GM19397 (cell line): ENCODE measurements around the gene DOCK8.
"Not testable (repeated sequence)": the region's sequence is repeated elsewhere in the genome, so short reads cannot be mapped to it uniquely, and the experiment has no call there.

Source experiments
- ATAC-seq: cut with Tn5 transposase; IDR thresholded peaks from one replicate; pipeline ENCODE4 v1.9.1; 2021; ENCODE audit warnings: mild to moderate bottlenecking, moderate library complexity; ENCODE audit not compliant: unreplicated experiment

The DOCK8 gene

DNA sequence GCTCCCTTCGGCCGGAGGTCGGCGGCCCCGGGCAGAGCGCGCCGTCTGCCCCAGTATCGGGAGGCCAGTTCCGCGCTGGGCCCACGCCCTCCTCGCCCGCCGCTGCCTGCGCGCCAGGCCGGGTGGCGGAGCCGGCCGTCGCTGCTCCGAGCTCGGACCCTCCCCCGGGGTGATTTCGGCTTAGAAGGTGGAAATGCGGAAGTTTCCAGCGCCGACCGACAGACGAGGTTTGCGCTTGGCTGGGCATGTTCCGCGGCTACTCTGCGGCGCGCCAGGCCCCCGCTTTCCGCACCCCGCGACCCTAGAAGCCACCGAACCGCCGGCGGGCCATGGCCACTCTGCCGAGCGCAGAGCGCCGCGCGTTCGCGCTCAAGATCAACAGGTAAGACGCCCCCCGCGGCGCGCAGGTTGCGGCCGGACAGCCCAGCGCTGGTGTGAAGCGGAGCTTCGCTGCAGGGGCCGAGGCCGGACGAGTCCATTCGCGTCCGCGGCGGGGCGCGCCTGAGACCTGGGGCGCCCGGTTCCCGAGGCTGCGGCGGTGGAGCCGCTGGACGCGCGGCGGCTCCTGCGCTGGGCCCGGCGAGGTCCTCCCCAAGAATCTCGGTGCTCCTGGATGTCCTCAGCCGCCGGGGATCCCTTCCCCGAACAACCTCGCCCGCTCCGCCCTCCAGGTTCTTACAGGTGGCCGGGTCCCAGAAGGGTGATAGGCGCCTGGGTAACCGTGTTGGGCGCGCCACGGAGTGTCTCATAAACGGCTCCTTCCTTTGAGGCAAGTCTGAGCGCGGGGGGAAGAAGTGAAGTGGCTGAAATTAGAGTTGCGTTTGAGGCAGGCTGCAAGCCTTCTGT, at the start of gene DOCK8:
Gene DOCK8 (plus strand): TSS at position 218 of the 846 bp plus-strand sequence. CDS start 112 bp downstream, at position 330.
- ATAC-seq = peak; percentile 83

- not testable (repeated sequence) for ATAC-seq
These were observed 44.9 kb upstream of the DOCK8 start for GRCh38 chr9:169757-170156.

DNA sequence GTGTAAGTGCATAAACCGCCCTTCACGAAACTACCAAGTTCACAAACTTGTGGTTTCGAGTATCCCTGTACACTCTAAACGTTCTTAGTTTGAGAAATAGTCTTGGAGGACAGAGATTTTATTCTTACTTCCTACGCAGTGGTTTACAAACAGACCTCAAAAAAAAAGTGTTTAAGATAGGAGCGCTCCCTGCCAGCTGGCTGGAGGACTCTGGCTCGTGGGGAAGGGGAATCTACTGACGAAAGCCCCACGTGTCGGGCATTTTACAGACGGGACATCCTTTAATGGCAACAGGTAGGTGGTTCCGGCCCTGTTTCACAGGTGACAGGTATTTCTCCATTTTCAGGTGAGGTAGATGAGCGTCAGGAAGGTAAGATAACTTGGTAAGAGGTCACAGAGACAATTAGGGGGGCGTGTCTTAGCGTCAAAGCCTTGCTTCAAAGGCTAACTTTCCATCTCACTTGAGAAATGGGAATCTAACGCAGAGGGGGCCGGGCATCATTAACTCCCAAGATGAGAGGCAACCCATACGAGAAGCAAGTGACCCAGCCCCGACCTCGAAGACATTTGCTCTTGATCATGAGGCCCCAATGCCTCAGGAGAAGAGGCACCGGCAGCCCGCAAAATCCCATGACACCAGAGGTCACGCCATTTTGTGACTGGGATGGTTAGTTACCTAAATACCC, 36.4 kb upstream of the DOCK8 start:
- not testable (repeated sequence) for ATAC-seq

- ATAC-seq = not testable (repeated sequence)
These were observed 35.7 kb upstream of the DOCK8 start, which contains the start of gene ZNG1A for GRCh38 chr9:178970-179383. TSS of gene ZNG1A (minus strand) at chr9:179056. CDS start at chr9:178969, 87 bp downstream.

- ATAC-seq = not testable (repeated sequence)
These were observed 15.1 kb upstream of the DOCK8 start for GRCh38 chr9:199601-200000.

DNA sequence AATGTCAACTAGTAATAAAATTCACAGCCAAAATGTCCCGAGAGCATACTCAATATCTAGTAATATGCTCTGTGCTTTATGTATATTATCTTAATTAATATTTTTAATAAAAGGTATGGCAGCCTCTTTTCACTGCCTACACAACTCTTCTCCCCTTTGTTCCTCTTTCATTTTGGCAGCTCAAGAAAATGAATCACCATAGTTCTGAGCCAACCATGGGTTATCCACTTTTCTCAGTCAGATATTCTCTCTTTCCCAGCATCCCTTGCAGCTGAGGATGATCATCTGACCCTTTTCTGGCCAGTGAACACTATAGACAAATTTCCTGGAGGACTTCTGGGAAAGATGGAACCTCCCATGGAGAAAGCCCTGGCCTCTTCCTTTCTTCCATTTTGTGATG, 8.2 kb upstream of the DOCK8 start:
- no peak for ATAC-seq

GRCh38 chr9:209143-209758, 5.4 kb upstream of the DOCK8 start:
- ATAC-seq = no peak

DNA sequence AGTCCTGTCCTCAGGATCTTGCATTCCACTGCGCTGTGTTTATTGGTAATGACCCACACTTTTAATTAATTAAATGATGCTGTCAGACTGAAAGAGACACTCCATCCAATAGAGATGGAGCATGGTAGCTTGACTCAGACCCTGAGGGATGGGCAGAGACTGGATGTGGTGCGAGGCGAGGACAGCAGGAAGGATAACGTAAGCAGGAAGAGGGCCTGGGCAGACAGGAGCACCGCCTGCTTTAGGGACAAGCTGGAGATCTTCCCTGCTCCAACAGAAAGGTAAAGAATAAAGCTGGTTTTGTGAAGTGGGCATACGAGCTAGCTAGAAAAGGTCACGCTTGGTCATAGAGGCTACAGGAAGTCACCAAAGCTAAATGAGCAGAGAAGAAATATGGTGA, 3.6 kb upstream of the DOCK8 start:
- ATAC-seq = no peak

DNA sequence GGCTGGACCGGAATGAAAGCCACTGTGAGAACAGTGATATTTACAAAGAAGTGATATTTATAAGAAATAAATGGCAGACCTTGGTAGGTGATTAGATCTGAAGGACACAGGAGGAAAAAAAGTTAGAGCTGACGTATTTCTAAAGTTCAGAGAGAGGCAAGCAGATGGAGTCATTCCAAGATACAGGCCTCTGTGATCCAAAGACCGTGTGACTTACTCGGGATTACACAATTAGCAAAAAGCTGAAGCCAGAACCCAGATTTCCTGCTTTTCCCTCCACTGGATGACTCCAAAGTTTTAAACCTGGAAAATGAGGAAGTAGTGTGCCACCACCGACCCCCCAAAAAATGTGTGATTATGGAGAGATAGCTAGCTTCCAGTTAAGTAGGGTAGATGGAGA, 3.1 kb upstream of the DOCK8 start:
- no peak for ATAC-seq

- no peak for ATAC-seq
These were observed 2.4 kb upstream of the DOCK8 start for GRCh38 chr9:212297-212696.

- ATAC-seq = not testable (repeated sequence)
These were observed 764 bp upstream of the DOCK8 start for GRCh38 chr9:213901-214300.

DNA sequence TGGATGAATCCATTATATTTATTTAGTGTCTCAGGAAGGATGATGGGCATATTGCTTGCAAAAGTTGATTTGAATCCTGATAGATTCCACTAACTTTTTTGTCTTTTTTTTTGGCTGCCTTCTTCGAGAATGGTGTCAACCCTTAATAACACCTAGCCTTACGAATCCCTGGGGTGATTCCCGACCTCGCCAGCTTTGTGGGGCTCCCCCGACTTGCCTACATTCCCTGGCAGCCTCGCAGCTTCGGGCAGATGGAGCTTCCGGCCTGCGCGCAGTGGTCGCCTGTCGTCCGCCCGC, 366 bp upstream of the DOCK8 start:
- no peak for ATAC-seq

- no peak for ATAC-seq
These were observed 1.0 kb downstream of the DOCK8 start for GRCh38 chr9:215631-216155.

DNA sequence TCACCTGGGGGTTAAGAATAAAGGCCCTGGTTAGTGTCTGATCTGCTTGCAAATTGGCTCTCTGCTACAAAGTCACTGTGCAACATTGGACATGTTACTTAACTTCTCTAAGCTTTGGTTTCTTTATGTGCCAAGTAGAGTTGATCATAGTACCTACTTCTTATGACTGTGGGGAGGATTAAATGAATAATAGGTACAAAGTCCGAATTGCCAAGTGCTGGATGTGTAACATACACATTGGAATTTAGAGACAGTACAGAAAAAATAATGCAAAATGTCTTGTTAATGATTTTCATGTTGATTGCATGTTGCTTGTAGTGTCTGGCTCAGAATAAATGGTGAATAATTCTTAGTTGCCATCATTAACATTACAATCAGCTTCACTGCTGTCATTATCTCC, 2.2 kb downstream of the DOCK8 start:
- no peak for ATAC-seq

DNA sequence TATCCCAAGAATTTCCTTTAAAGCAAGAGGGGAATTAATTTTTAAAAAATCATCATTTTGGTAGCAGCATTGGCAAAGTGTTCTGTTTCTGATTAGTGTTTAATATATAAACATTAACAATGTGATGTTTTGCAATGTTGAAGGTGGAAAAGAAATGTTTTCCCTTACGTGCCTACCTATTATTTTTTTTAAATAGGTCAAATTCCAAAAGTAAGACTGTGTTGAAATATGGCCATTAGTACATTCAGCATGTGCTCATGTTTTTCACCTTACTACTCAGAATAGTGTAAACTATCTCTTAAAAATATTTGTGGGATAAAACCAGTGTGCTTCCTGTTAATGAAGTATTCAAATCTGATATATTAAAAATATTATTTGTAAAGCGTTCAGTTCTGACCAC, 3.3 kb downstream of the DOCK8 start:
- no peak for ATAC-seq

GRCh38 chr9:219036-219435, 4.4 kb downstream of the DOCK8 start:
- not testable (repeated sequence) for ATAC-seq

GRCh38 chr9:219670-220365, 5.2 kb downstream of the DOCK8 start:
- no peak for ATAC-seq

- ATAC-seq = no peak
These were observed 7.5 kb downstream of the DOCK8 start for GRCh38 chr9:221989-222776.

DNA sequence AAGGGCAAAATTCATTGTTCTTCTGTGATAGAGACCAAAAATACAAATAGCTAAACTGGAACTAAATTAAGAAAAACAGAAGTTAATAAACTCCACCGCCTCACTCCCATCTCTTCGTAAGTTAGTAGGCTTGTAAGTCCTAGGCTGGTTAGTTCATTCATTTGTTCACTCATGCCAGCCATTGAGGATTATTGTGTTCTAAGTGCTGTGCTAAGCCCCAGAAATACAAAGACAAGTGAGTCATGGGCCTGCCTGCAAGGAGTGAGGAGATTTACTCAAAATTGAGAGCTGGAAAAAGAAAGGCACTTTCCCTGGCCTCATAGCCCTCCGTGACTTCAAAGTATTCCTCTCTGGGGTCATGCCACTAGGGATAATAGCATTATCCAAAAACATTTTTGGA, 8.5 kb downstream of the DOCK8 start:
- no peak for ATAC-seq

DNA sequence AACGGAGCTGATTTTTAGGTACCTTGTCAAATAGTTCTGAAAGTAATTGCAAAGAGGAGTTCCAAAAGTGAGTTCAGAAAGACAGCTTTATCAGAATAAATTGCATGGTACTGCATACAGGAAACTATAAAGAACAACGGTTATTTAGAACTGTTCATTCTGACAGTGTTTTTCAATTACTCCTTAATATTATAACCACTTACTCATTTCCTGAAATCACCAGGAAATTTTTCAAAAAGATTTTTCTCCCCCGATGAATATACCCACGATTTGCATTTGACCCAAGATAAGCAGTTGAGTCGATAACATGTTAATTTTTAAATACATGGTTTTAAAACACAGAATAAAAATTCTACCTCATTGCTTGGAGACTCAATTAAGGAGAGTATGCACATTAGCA, 9.4 kb downstream of the DOCK8 start:
- ATAC-seq = no peak
